Stromal cell of bone marrow (primary cell): ENCODE results near the gene TMEM100.
A peak's percentile ranks its signal among the peaks of the same experiment; 100 is the strongest.

ENCODE experiments used
- DNase-seq: peaks from one replicate; pipeline ENCODE4 v3.0.0-alpha.2; 2012; ENCODE audit warnings: low read depth

The TMEM100 gene

GRCh38 chr17:55743103-55743679 is 20.5 kb upstream of the TMEM100 start:
- no peak for DNase-seq

- no peak for DNase-seq
These were observed 19.8 kb upstream of the TMEM100 start for GRCh38 chr17:55742272-55743102.

- DNase-seq: no peak
These were observed 18.7 kb upstream of the TMEM100 start for GRCh38 chr17:55741356-55741700.

DNA sequence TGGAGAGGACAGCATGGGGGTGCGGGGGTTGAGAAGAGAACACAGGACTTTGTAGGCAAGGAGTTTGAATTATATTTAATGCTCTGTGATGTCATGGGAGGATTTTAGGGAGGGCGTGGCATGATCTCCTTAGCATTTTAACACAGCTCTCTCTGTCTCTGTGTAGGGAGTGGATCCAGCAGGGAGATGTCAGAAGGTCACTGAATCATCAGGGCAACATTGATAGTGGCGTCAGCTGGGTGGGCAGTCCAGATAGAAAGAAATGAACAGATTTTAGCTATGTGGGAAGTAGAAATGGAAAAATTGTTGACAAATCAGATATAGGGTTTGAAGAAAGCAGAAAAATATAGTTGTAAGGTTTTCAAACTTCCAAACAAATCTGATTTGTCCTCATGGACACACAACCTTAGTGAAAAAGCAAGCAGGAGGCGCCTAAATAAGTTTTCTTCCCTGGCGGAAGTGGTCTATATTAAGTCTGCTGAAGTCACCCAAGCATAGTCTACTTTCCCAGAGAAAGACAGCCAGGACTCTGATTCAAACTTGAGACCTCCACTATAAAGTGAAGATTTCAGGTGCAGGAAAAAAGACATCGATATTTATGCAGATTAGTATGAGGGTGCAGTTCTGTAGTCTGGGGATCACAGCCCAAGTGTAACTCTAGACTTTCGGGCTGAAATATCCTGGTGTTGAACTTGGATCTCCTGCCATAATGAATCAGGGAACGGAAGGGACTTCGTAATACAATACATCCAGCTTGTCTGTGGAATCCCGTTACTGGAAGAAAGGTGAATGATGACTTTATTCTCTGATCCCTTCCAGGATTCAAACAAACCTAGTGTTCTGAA is 18.1 kb upstream of the TMEM100 start:
- DNase-seq: no peak

- no peak for DNase-seq
These were observed 15.4 kb upstream of the TMEM100 start for GRCh38 chr17:55737976-55738501.

DNA sequence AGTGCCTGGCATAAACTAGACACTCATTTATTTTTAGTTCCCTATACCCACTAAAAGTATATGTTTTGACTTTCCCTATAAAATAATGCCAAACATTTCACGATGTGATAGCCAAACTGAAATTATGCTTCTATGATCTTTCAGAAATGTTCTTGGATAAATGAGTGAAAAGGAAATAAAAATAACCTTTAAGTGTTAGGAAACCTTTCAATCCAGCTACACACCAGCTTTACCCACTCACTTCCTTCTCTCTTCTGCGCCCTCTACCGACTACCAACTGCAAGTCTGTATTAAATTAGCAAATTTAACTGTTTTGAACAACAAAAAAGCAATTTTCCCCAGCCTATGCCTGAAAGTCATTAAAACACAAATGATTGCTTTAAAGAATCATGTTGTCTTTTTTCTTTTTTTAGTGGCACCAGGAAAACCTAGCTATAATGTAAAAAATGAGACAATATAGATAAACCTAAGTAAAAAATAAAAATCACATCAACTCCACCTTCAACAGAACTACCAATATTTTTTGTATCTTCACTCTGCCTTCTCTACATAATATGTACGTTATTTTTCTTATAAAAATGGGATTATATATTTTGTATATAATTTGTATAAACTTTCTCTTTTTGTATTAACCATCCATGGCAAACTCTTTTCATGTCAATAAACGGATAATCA is 13.2 kb upstream of the TMEM100 start:
- no peak for DNase-seq

DNA sequence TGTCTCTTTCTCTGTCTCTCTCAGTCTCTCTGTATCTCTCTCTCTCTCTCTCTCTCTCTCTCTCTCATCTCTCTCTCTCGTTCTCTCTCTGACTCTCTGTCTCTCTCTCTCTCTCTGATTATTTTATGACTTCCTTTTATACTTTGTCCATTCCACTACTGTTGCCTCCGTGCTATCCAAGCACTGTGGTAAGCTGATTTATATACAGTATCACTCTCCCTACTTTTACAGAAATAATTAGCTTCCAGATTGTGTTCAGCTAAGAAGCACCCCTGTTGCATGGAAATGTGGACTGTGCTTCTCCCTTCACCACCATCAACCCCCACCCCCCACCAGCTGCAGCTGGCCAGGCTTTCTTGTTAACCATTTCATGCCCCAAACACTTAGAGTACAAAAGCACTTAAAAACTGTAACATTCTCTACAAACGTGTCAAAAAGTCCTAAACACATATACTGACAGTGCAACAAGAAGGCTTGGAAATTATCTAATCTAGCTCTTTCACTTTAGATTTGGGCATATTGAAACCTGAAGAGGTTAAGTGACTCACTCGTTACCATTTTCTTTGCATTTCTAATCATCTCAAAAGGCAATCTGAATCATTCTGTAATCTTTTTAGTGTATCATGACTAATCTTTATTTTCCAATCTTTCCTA is 11.6 kb upstream of the TMEM100 start:
- DNase-seq: no peak

DNA sequence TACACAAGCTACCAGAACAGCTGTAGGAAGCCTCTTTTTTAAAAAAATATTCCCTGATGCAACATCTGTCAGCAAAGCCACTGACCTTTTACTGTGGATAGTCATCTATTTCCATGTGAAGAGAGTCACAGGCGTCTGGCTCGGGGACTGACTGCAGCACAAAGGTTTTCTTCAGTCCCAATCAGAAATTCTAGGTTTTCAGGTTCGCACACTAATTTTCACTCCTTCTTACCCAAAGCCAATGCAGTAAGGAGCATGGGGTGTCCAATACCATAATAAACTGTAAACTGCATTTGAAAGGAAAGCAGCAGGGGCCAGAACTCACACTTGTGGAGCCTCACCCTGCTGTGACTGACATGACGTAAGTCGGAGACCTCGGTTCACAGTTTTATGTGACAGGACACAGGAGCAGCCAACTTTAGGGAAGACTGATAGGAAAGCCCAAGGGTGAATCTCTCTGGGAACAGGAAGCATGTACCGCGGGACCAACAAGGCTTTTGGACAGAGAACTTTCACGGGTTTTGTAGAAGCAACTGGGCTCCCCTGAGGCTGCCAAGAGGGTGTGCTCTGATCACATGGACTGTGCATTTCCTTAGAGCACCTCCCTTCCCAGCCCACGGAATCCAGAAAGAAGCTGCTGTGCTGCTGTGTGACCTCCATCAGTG is 9.1 kb upstream of the TMEM100 start:
- no peak for DNase-seq

- no peak for DNase-seq
These were observed 8.1 kb upstream of the TMEM100 start for GRCh38 chr17:55730808-55731207.

DNA sequence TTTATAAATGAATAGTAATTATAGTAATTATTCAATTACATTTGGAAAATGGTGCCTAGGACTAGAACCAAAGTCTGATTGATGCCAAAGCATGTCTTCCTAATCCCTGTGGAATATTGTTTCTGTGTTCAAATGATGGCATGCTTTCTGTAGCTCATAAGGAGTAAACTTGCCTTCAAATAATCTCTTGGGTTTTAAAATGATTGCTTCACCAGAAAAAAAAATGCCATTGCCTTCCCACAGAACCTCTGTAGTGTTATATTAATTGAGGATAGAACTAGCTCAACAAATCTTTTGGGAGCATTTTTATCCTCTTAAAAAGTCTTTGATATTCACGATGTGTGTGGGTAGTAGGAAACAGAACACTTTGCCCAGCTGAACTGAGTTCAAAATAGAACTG is 7.7 kb upstream of the TMEM100 start:
- DNase-seq: no peak

- DNase-seq: no peak
These were observed 6.8 kb upstream of the TMEM100 start for GRCh38 chr17:55729484-55729883.

- no peak for DNase-seq
These were observed 6.2 kb upstream of the TMEM100 start for GRCh38 chr17:55728833-55729232.

GRCh38 chr17:55728361-55728760 is 5.7 kb upstream of the TMEM100 start:
- no peak for DNase-seq

- DNase-seq: no peak
These were observed 5.3 kb upstream of the TMEM100 start for GRCh38 chr17:55727920-55728319.

GRCh38 chr17:55727275-55727674 is 4.6 kb upstream of the TMEM100 start:
- DNase-seq: no peak

GRCh38 chr17:55726440-55726839 is 3.8 kb upstream of the TMEM100 start:
- peak; percentile 96 for DNase-seq

DNA sequence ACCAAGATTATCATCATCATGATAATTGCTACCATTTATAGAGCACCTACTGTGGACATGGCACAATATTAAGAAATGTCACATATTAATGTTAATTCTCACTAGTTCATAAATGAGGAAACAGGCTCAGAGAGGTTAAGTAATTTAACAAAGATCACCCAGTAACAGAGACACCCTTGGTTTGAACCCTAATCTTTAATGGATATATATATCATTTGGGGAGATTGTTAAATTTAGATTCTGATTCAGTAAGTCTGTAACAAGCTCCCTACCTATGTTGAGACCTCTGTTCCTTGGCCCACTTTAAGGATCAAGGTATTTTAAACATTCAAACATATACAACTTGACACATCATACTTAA is 804 bp upstream of the TMEM100 start:
- no peak for DNase-seq

DNA sequence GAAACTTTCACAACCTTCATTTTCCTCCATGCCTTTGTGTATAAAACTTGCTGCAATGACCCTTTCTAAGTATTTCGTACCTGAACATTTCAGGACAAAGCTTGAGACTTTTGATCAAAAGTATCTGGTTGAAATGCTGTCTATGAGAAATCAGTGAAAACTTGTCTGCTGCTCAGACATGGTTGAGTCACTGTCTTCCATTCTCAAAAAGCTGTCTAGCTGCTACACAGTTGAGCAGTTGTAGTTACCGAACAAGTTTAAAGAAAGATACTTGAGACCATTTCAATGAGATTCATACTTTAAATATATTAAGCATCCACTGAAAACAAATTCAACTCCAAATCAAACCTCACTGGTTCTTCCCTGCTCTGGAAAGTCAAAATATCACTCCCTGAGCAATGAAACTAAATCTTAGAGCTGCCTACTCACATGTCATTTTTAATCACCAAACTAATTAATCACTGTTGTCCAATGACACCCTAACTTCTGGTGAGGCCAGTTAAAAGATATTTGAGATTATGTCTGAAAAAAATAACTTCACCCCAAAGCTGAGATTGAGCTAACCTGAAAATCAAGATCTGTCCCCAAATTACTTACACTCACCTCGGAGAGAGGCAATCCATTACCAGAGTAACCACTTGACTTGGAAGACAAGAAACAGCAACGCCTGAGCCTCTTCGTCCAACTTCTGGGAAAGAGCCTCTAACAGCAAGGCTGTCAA is 488 bp downstream of the TMEM100 start:
- no peak for DNase-seq

DNA sequence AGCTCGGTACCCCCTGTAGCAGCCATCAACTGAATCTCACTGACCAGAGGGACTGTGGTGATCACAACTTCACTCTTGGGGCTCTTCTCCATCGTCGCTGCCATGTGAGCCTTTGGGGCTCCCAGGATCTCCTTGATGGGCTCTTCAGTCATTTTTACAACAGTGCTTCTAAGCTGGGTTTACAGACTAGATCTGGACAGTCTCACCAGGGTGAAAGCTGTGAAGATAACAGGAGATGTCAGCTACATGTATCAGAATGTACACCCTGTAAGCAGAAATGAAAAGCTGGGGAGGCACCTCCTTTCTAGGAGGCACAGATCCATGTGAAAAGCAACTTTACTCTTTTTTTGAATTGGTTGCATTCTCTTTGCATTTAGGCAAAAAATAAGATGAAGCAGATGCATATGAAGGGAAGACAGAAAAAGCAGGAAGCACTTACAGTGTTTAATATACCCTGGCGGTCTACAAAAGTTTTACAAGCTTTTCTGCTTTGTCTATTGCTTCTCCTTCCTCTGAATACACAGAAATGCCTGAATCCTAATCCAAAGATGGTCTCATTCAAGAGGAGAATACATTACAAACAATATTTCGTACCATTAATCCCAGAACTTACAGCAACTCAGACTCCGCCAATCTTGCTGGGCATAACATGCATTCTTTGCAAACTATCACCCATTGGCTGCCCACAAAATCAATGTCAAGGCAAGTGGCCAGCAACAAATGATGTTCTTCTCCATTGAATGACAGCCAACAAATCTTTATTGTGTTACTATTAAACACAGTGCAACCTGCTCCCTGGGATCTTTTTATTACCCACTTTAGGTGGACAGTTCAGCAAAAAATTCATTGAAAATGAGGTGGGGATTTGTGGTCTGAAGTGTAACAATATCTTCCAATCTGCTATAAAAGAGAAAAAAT is 1.5 kb downstream of the TMEM100 start:
- DNase-seq: no peak
